HCT116 (cell line): ENCODE data around the gene OPCML. TPM values are rescaled to one million over a fixed set of nuclear protein-coding genes. Genes with fewer than 3 reads are reported as not detected.

Source experiments
- ATAC-seq: fragments of 200-7000 bp; cut with Tn5 transposase; 2 replicates; pipeline ENCODE4 v1.9.1; 2020; ENCODE audit warnings: mild to moderate bottlenecking, moderate library complexity
- BruUV-seq: library from RNA; stranded (reverse); fragments of 400-500 nt; replicated peaks from 2 replicates; lab custom pipeline; 2021; lab: Mats Ljungman, UMichigan
- CTCF ChIA-PET: fragments of 300-600 bp; sonication (Branson Sonifier 250); formaldehyde crosslinking; loops from one replicate; lab custom pipeline; 2021; ENCODE audit warnings: antibody characterized with exemption; lab: Charles Lee
- POLR2A ChIA-PET: fragments of 300-600, 350-600 bp; sonication (Branson Sonifier 250); formaldehyde crosslinking; loops from one replicate; lab custom pipeline; 2021; ENCODE audit warnings: antibody characterized with exemption; lab: Charles Lee
- RAD21 ChIA-PET, 2 experiments: fragments of 300-600 bp; sonication (Branson Sonifier 250); formaldehyde crosslinking; loops; one replicate each; lab custom pipeline; 2023; ENCODE audit warnings: low total read pairs in 2 of 2; ENCODE audit not compliant: uncharacterized antibody in 2 of 2, unreplicated experiment in 2 of 2, low non-redundant PET in 1 of 2; lab: Charles Lee
- DNase-seq: peaks from one replicate; pipeline ENCODE4 v3.0.0-alpha.2; 2010; ENCODE audit warnings: low read depth, low spot score
- H2AFZ ChIP-seq: fragments of 200-600 bp; shearing (Covaris generic), sonication (generic); 2 replicates; pipeline ENCODE4 v1.6.1; 2017; ENCODE audit warnings: low read depth, mixed run types, mixed read lengths, antibody characterized with exemption, low read length; ENCODE audit not compliant: poor library complexity, severe bottlenecking
- H3K27ac ChIP-seq: 2 replicates; pipeline ENCODE4 v1.5.1; 2012; ENCODE audit warnings: low read depth, low read length
- H3K27me3 ChIP-seq: fragments of 200-600 bp; sonication (generic); 2 replicates; pipeline ENCODE4 v1.6.1; 2016; ENCODE audit warnings: mixed run types, low read length, mixed read lengths; ENCODE audit not compliant: insufficient read depth
- H3K36me3 ChIP-seq, 2 experiments: fragments of 200-500 bp in 1 of 2; fragments of 200-600 bp in 1 of 2; sonication (Bioruptor generic) in 1 of 2; sonication (generic) in 1 of 2; 2 replicates each; pipeline versions ENCODE4 v1.5.1 to v1.6.1; 2014 to 2016; ENCODE audit warnings: low read length in 2 of 2, inconsistent platforms in 1 of 2, mixed read lengths in 1 of 2, mixed run types in 1 of 2; ENCODE audit not compliant: insufficient read depth in 2 of 2, control insufficient read depth in 1 of 2
- H3K4me1 ChIP-seq, 2 experiments: fragments of 200-600 bp in 1 of 2; sonication (generic) in 1 of 2; 2 replicates each; pipeline versions ENCODE4 v1.5.1 to v1.6.1; 2012 to 2017; ENCODE audit warnings: low read length in 2 of 2, inconsistent platforms in 1 of 2, mild to moderate bottlenecking in 1 of 2, mixed read lengths in 1 of 2, mixed run types in 1 of 2, moderate library complexity in 1 of 2; ENCODE audit not compliant: insufficient read depth in 2 of 2, control insufficient read depth in 1 of 2
- H3K4me2 ChIP-seq: fragments of 200-600 bp; sonication (generic); 2 replicates; pipeline ENCODE4 v1.6.1; 2017; ENCODE audit warnings: mixed run types, low read length, mixed read lengths
- H3K4me3 ChIP-seq, 2 experiments: fragments of 200-600 bp in 1 of 2; sonication (generic) in 1 of 2; replicated peaks in 1 of 2; 2 replicates each; pipeline ENCODE4 v1.5.1; 2011 to 2016; ENCODE audit warnings: low read length in 2 of 2, control low read depth in 1 of 2, low read depth in 1 of 2, mild to moderate bottlenecking in 1 of 2, mixed read lengths in 1 of 2, mixed run types in 1 of 2
- H3K79me2 ChIP-seq: fragments of 200-600 bp; sonication (generic); 2 replicates; pipeline ENCODE4 v1.6.1; 2017; ENCODE audit warnings: mild to moderate bottlenecking, mixed run types, low read length, moderate library complexity, mixed read lengths; ENCODE audit not compliant: insufficient read depth
- H3K9ac ChIP-seq: fragments of 200-600 bp; sonication (generic); 2 replicates; pipeline ENCODE4 v1.6.1; 2016; ENCODE audit warnings: low read length, mixed read lengths
- H3K9me2 ChIP-seq: fragments of 200-600 bp; sonication (generic), shearing (Covaris generic); 2 replicates; pipeline ENCODE4 v1.6.1; 2017; ENCODE audit warnings: mixed run types, mild to moderate bottlenecking, moderate library complexity; ENCODE audit not compliant: insufficient read depth
- H3K9me3 ChIP-seq, 2 experiments: fragments of 200-500 bp in 1 of 2; fragments of 200-600 bp in 1 of 2; sonication (Bioruptor generic) in 1 of 2; sonication (generic) in 1 of 2; 2 replicates each; pipeline ENCODE4 v1.6.1; 2014 to 2017; ENCODE audit warnings: low read length in 2 of 2, mixed read lengths in 2 of 2, inconsistent platforms in 1 of 2, low read depth in 1 of 2, mild to moderate bottlenecking in 1 of 2, mixed run types in 1 of 2, moderate library complexity in 1 of 2; ENCODE audit not compliant: control insufficient read depth in 1 of 2, insufficient read depth in 1 of 2
- H4K20me1 ChIP-seq: fragments of 200-600 bp; sonication (generic), shearing (Covaris generic); 2 replicates; pipeline ENCODE4 v1.6.1; 2017; ENCODE audit warnings: mixed run types, mild to moderate bottlenecking, moderate library complexity; ENCODE audit not compliant: insufficient read depth
- CEBPB ChIP-seq: IDR thresholded peaks from 2 replicates; pipeline ENCODE4 v1.6.1; 2012; ENCODE audit warnings: low read depth
- EGR1 ChIP-seq: IDR thresholded peaks from 2 replicates; pipeline ENCODE4 v1.6.1; 2012; ENCODE audit warnings: low read depth
- ELF1 ChIP-seq: IDR thresholded peaks from 2 replicates; pipeline ENCODE4 v1.6.1; 2012; ENCODE audit warnings: low read depth, borderline replicate concordance
- EZH2 ChIP-seq: fragments of 200-600 bp; sonication (generic); IDR thresholded peaks from 2 replicates; pipeline ENCODE4 v1.6.1; 2017; ENCODE audit warnings: antibody characterized with exemption, mixed run types
- JUND ChIP-seq: IDR thresholded peaks from 2 replicates; pipeline ENCODE4 v1.6.1; 2012
- POLR2A ChIP-seq: IDR thresholded peaks from 2 replicates; pipeline ENCODE4 v1.7.0; 2011; ENCODE audit warnings: borderline replicate concordance; ENCODE audit not compliant: insufficient read depth, insufficient read length; ENCODE audit errors: extremely low read depth
- POLR2AphosphoS5 ChIP-seq: IDR thresholded peaks from 2 replicates; pipeline ENCODE4 v1.6.1; 2011; ENCODE audit warnings: mild to moderate bottlenecking, low read depth, low read length, moderate library complexity
- RAD21 ChIP-seq: IDR thresholded peaks from 2 replicates; pipeline ENCODE4 v1.6.1; 2012; ENCODE audit warnings: low read depth, mild to moderate bottlenecking
- SIN3A ChIP-seq: IDR thresholded peaks from 2 replicates; pipeline ENCODE4 v1.6.1; 2012; ENCODE audit warnings: low read depth
- SP1 ChIP-seq: IDR thresholded peaks from 2 replicates; pipeline ENCODE4 v1.6.1; 2012; ENCODE audit warnings: low read depth
- SRF ChIP-seq: IDR thresholded peaks from 2 replicates; pipeline ENCODE4 v1.6.1; 2012; ENCODE audit warnings: low read depth
- YY1 ChIP-seq: IDR thresholded peaks from 2 replicates; pipeline ENCODE4 v1.6.1; 2011; ENCODE audit warnings: low read length, low read depth, moderate library complexity, mild to moderate bottlenecking; ENCODE audit not compliant: insufficient replicate concordance; ENCODE audit errors: extremely low read depth
- ZFX ChIP-seq: fragments of 450-650 bp; IDR thresholded peaks from 2 replicates; pipeline ENCODE4 v1.6.1; 2017
- ZNF274 ChIP-seq: fragments of 200-500 bp; sonication (Bioruptor generic); IDR thresholded peaks from 2 replicates; pipeline ENCODE4 v1.6.1; 2014; ENCODE audit warnings: mild to moderate bottlenecking, low read depth, low read length, inconsistent platforms
- intact Hi-C: fragments of 100-400 bp; cut with micrococcal nuclease; formaldehyde crosslinking; loops from 2 replicates; pipeline ENCODE4 v1.10.0; 2022
- total RNA-seq: library from RNA; stranded (reverse); gene quantifications from one replicate; pipeline ENCODE4 v1.2.1, GENCODE V29; 2021; ENCODE audit not compliant: unreplicated experiment
- TF ChIP-seq, protein P1 (sequence below), 3 experiments: fragments of 200-600 bp in 1 of 3; sonication (generic) in 1 of 3; IDR thresholded peaks in 2 of 3; conservative IDR thresholded peaks in 1 of 3; 2 replicates each; pipeline ENCODE4 v1.5.1; 2012 to 2017; ENCODE audit warnings: low read depth in 2 of 3, low read length in 2 of 3, antibody characterized with exemption in 1 of 3, borderline replicate concordance in 1 of 3, control low read depth in 1 of 3, mild to moderate bottlenecking in 1 of 3, mixed read lengths in 1 of 3, mixed run types in 1 of 3, moderate library complexity in 1 of 3; ENCODE audit not compliant: insufficient read depth in 1 of 3
- TF ChIP-seq, protein P2 (sequence below): IDR thresholded peaks from 2 replicates; pipeline ENCODE4 v1.6.1; 2011; ENCODE audit warnings: mild to moderate bottlenecking, low read length, moderate library complexity; ENCODE audit not compliant: insufficient replicate concordance; ENCODE audit errors: extremely low read depth
- TF ChIP-seq, protein P3 (sequence below): IDR thresholded peaks from 2 replicates; pipeline ENCODE4 v1.6.1; 2012
- TF ChIP-seq, protein P4 (sequence below): IDR thresholded peaks from 2 replicates; pipeline ENCODE4 v1.6.1; 2012; ENCODE audit warnings: low read depth
- TF ChIP-seq, protein P5 (sequence below): IDR thresholded peaks from 2 replicates; pipeline ENCODE4 v1.6.1; 2012

OPCML gene
- total RNA-seq, 1 experiment from 2014 or later = not detected

DNA sequence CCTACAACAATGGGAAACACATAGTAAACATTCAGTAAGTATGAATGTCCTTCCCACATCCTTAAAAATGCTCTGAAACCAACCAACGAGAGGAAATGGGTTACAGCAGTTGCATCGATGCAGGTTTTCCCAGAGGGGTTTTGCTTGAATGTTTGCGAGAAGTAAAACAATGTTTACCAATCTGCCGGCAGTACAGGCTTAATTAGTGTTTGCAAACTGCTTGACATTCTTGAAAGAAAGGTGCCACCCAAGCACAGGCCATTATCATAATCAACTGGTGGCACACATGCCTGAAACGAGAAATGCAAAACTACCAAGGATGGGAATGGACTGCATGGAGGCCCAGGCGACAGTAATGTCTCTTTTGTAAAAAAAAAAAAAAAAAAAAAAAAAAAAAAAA lies 27.1 kb upstream of the OPCML start:
- Histone ChIP-seq H3K9ac (no peak overlapping the region), H3K79me2 (no peaks in the 10 kb centered on the region), H2AFZ (no peak overlapping the region), H3K27me3 (no peaks in the 10 kb centered on the region), H3K27ac (no peak overlapping the region), H3K4me3 (no peak overlapping the region), H3K4me1 (no peaks in the 10 kb centered on the region), H3K9me3 (peaks cover 0 to 8% of the 10 kb centered on the region in 2 experiments; a peak in 2 of 4 replicates), H3K36me3 (no peaks in the 10 kb centered on the region), H3K9me2 (no peaks in the 10 kb centered on the region), H4K20me1 (no peaks in the 10 kb centered on the region), H3K4me2 (no peak overlapping the region)
- TF ChIP-seq CEBPB (no peak), POLR2AphosphoS5 (no peak), JUND (no peak), SIN3A (no peak), EZH2 (no peak), POLR2A (no peak), RAD21 (no peak), YY1 (no peak), ELF1 (no peak), ZNF274 (no peak), EGR1 (no peak), SP1 (no peak), ZFX (no peak), SRF (no peak)
- TF ChIP-seq, protein P1, sequence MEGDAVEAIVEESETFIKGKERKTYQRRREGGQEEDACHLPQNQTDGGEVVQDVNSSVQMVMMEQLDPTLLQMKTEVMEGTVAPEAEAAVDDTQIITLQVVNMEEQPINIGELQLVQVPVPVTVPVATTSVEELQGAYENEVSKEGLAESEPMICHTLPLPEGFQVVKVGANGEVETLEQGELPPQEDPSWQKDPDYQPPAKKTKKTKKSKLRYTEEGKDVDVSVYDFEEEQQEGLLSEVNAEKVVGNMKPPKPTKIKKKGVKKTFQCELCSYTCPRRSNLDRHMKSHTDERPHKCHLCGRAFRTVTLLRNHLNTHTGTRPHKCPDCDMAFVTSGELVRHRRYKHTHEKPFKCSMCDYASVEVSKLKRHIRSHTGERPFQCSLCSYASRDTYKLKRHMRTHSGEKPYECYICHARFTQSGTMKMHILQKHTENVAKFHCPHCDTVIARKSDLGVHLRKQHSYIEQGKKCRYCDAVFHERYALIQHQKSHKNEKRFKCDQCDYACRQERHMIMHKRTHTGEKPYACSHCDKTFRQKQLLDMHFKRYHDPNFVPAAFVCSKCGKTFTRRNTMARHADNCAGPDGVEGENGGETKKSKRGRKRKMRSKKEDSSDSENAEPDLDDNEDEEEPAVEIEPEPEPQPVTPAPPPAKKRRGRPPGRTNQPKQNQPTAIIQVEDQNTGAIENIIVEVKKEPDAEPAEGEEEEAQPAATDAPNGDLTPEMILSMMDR (IDR thresholded peaks at IDR 0.05 in 2 of 3, conservative IDR thresholded peaks at IDR 0.05 in 1 of 3; ENCODE audit: borderline replicate concordance in 1 of 3, insufficient read depth in 1 of 3, low read depth in 2 of 3, low read length in 2 of 3) = no peak
- TF ChIP-seq, protein P2, sequence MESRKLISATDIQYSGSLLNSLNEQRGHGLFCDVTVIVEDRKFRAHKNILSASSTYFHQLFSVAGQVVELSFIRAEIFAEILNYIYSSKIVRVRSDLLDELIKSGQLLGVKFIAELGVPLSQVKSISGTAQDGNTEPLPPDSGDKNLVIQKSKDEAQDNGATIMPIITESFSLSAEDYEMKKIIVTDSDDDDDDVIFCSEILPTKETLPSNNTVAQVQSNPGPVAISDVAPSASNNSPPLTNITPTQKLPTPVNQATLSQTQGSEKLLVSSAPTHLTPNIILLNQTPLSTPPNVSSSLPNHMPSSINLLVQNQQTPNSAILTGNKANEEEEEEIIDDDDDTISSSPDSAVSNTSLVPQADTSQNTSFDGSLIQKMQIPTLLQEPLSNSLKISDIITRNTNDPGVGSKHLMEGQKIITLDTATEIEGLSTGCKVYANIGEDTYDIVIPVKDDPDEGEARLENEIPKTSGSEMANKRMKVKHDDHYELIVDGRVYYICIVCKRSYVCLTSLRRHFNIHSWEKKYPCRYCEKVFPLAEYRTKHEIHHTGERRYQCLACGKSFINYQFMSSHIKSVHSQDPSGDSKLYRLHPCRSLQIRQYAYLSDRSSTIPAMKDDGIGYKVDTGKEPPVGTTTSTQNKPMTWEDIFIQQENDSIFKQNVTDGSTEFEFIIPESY = no peak
- TF ChIP-seq, protein P3, sequence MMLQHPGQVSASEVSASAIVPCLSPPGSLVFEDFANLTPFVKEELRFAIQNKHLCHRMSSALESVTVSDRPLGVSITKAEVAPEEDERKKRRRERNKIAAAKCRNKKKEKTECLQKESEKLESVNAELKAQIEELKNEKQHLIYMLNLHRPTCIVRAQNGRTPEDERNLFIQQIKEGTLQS = no peak
- TF ChIP-seq, protein P4, sequence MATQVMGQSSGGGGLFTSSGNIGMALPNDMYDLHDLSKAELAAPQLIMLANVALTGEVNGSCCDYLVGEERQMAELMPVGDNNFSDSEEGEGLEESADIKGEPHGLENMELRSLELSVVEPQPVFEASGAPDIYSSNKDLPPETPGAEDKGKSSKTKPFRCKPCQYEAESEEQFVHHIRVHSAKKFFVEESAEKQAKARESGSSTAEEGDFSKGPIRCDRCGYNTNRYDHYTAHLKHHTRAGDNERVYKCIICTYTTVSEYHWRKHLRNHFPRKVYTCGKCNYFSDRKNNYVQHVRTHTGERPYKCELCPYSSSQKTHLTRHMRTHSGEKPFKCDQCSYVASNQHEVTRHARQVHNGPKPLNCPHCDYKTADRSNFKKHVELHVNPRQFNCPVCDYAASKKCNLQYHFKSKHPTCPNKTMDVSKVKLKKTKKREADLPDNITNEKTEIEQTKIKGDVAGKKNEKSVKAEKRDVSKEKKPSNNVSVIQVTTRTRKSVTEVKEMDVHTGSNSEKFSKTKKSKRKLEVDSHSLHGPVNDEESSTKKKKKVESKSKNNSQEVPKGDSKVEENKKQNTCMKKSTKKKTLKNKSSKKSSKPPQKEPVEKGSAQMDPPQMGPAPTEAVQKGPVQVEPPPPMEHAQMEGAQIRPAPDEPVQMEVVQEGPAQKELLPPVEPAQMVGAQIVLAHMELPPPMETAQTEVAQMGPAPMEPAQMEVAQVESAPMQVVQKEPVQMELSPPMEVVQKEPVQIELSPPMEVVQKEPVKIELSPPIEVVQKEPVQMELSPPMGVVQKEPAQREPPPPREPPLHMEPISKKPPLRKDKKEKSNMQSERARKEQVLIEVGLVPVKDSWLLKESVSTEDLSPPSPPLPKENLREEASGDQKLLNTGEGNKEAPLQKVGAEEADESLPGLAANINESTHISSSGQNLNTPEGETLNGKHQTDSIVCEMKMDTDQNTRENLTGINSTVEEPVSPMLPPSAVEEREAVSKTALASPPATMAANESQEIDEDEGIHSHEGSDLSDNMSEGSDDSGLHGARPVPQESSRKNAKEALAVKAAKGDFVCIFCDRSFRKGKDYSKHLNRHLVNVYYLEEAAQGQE = no peak
- TF ChIP-seq, protein P5, sequence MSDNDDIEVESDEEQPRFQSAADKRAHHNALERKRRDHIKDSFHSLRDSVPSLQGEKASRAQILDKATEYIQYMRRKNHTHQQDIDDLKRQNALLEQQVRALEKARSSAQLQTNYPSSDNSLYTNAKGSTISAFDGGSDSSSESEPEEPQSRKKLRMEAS = no peak
- DNase-seq (no peak), ATAC-seq (no peak)
- ChIA-PET POLR2A (no interaction called here), RAD21 (no interaction called here), CTCF (no interaction called here)
- BruUV-seq = no TSS peak
- intact Hi-C loops = no loop called here
